Karpas-422 (cell line): ENCODE measurements around the gene SCMH1. TPM values are rescaled to one million over a fixed set of nuclear protein-coding genes. Genes with fewer than 3 reads are reported as not detected.

Experiments
- DNase-seq: peaks from one replicate; pipeline ENCODE4 v3.0.0-alpha.2; 2015
- H2AFZ ChIP-seq: fragments of 200-600 bp; sonication (generic); 2 replicates; pipeline ENCODE4 v1.6.1; 2014; ENCODE audit warnings: antibody characterized with exemption, low read length, mixed read lengths
- H3K27ac ChIP-seq: fragments of 200-600 bp; sonication (generic); 2 replicates; pipeline ENCODE4 v1.5.1; 2014; ENCODE audit warnings: mild to moderate bottlenecking, low read length, moderate library complexity
- H3K27me3 ChIP-seq: fragments of 200-600 bp; sonication (generic); 2 replicates; pipeline ENCODE4 v1.6.1; 2014; ENCODE audit warnings: low read length, mixed read lengths
- H3K36me3 ChIP-seq: fragments of 200-600 bp; sonication (generic); 2 replicates; pipeline ENCODE4 v1.6.1; 2014; ENCODE audit warnings: low read length, mixed read lengths; ENCODE audit not compliant: insufficient read depth
- H3K4me1 ChIP-seq: fragments of 200-600 bp; sonication (generic); 2 replicates; pipeline ENCODE4 v1.6.1; 2014; ENCODE audit warnings: mild to moderate bottlenecking, low read length, mixed read lengths
- H3K4me2 ChIP-seq: fragments of 200-600 bp; sonication (generic); 2 replicates; pipeline ENCODE4 v1.6.1; 2014; ENCODE audit warnings: low read length, low read depth, mild to moderate bottlenecking; ENCODE audit not compliant: poor library complexity, severe bottlenecking
- H3K4me3 ChIP-seq: fragments of 200-600 bp; sonication (generic); 2 replicates; pipeline ENCODE4 v1.5.1; 2014; ENCODE audit warnings: mild to moderate bottlenecking, antibody characterized with exemption, low read length, mixed read lengths
- H3K79me2 ChIP-seq: fragments of 200-600 bp; sonication (generic); 2 replicates; pipeline ENCODE4 v1.6.1; 2014; ENCODE audit warnings: mild to moderate bottlenecking, low read length, mixed read lengths
- H3K9ac ChIP-seq: fragments of 200-600 bp; sonication (generic); 2 replicates; pipeline ENCODE4 v1.6.0; 2014; ENCODE audit warnings: low read length
- H3K9me2 ChIP-seq: fragments of 200-600 bp; sonication (generic), shearing (Covaris generic); replicated peaks from 2 replicates; pipeline ENCODE4 v1.6.0; 2014; ENCODE audit warnings: mild to moderate bottlenecking, low read length, moderate library complexity; ENCODE audit not compliant: insufficient read depth
- H3K9me3 ChIP-seq: fragments of 300-700, 200-600 bp; sonication (generic); 2 replicates; pipeline ENCODE4 v1.6.1; 2014; ENCODE audit warnings: low read length, mixed read lengths
- H4K20me1 ChIP-seq: fragments of 200-600 bp; sonication (generic); 2 replicates; pipeline ENCODE4 v1.6.1; 2014; ENCODE audit warnings: mild to moderate bottlenecking, antibody characterized with exemption, low read length, low read depth; ENCODE audit not compliant: insufficient read depth
- total RNA-seq: library from RNA; depleted of rRNA; stranded (reverse); fragments of >200 nt; shearing (Covaris generic); gene quantifications from 2 replicates; pipeline ENCODE4 v1.2.3, GENCODE V29; 2014; ENCODE audit warnings: low replicate concordance

The SCMH1 gene
- total RNA-seq, 1 experiment from 2014 or later, result 83.6 TPM

DNA sequence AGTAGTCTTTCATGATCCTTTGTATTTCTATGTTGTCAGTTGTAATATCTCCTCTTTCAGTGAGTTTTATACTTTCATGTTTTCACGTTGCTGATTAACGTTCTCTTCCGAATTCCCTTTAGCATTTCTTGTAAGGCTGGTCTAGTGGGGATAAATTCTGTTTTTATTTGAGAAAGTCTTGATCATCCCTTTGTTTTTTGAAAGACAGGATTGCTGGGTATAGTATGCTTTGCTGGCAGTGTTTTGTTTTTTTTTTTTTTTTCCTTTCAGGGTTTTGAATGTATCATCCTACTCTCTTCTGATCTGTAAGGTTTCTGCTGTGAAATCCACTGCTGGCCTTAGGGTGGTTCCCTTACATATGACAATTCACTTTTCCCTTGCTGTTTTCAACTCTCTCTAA is 74.4 kb downstream of the SCMH1 start:
- DNase-seq, result no peak

DNA sequence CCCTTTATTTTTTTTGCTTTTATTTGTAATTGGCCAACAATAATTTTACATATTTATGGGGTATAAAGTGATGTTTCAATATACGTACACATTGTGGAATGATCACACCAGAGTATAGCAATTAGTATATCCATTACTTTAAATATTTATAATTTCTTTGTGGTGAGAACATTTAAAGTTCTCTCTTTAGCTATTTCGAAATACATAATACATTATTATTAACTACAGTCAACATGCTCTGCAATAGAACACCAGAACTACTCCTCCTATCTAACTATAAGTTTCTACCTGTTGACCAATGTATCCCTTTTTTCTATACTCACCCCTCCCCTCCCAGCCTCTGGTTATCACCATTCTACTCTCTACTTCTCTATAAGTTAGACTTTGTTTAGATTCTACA is 77.4 kb downstream of the SCMH1 start:
- Histone ChIP-seq H4K20me1 (no peaks in the 10 kb centered on the region), H3K79me2 (peaks cover 35% of the 10 kb centered on the region), H3K4me1 (no peaks in the 10 kb centered on the region), H3K4me3 (no peak overlapping the region), H3K4me2 (no peak overlapping the region), H3K27me3 (no peaks in the 10 kb centered on the region), H3K9me3 (peaks cover 9% of the 10 kb centered on the region), H3K9ac (no peak overlapping the region), H3K36me3 (peaks cover 18% of the 10 kb centered on the region), H3K27ac (no peak overlapping the region), H3K9me2 (no peaks in the 10 kb centered on the region), H2AFZ (no peak overlapping the region)
- DNase-seq, result no peak

More for the DNA sequence above, 74.4 kb downstream of the SCMH1 start:
- Histone ChIP-seq H3K79me2 (peaks cover 64% of the 10 kb centered on the region), H3K4me1 (peaks cover 16% of the 10 kb centered on the region), H3K9ac (no peak overlapping the region), H3K9me2 (no peaks in the 10 kb centered on the region), H2AFZ (no peak overlapping the region), H3K4me2 (no peak overlapping the region), H3K36me3 (peaks cover 33% of the 10 kb centered on the region), H4K20me1 (no peaks in the 10 kb centered on the region), H3K9me3 (peaks cover 13% of the 10 kb centered on the region), H3K4me3 (no peak overlapping the region), H3K27me3 (no peaks in the 10 kb centered on the region), H3K27ac (no peak overlapping the region)

DNA sequence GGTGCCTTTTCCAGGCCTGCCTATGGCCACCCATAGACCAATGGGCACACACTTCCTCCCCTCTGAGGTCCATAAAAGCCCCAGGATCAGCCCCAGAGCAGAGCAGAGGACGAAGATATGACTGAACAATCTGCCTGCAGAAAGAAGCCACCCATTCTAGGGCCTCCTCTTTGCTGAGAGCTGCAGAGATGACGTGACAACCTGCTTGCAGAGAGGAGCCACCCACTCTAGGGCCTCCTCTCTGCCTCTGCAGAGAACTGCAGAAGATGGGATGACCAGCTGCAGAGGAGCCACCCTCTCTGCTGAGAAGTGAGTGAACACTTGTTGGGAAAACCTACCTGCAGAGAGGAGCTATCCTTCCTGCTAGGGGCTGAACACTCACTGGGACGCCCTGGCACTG is 79.7 kb downstream of the SCMH1 start:
- Histone ChIP-seq H3K9me3 (no peaks in the 10 kb centered on the region), H4K20me1 (no peaks in the 10 kb centered on the region), H3K4me2 (no peak overlapping the region), H3K27me3 (no peaks in the 10 kb centered on the region), H3K36me3 (peaks cover 5% of the 10 kb centered on the region), H3K4me3 (no peak overlapping the region), H3K4me1 (no peaks in the 10 kb centered on the region), H2AFZ (no peak overlapping the region), H3K9ac (no peak overlapping the region), H3K9me2 (no peaks in the 10 kb centered on the region), H3K79me2 (peaks cover 24% of the 10 kb centered on the region), H3K27ac (no peak overlapping the region)
- no peak for DNase-seq

DNA sequence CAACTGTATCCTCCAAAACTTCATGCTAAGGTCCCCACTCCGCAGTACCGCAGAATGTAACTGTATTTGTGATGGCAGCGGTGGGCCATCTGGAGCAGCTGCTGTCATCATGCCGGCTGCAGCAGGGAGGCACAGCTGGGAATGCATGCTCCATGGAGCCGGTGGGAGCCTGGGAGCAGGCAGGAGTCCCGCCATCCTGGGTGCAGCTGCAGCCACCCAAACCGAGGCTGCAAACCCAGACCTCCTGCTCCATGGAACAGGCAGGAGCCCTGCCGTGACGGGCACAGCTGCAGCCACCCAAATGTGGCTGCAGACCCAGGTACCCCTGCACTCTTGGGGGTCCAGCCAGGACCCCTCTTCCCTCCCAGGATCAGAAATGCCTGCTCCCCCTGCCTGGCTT is 80.3 kb downstream of the SCMH1 start:
- Histone ChIP-seq H3K27ac (no peak overlapping the region), H3K9ac (no peak overlapping the region), H3K9me2 (no peaks in the 10 kb centered on the region), H3K36me3 (peaks cover 5% of the 10 kb centered on the region), H3K27me3 (no peaks in the 10 kb centered on the region), H3K4me1 (no peaks in the 10 kb centered on the region), H3K4me3 (no peak overlapping the region), H4K20me1 (no peaks in the 10 kb centered on the region), H3K4me2 (no peak overlapping the region), H3K9me3 (no peaks in the 10 kb centered on the region), H3K79me2 (peaks cover 23% of the 10 kb centered on the region), H2AFZ (no peak overlapping the region)
- DNase-seq, result no peak

DNA sequence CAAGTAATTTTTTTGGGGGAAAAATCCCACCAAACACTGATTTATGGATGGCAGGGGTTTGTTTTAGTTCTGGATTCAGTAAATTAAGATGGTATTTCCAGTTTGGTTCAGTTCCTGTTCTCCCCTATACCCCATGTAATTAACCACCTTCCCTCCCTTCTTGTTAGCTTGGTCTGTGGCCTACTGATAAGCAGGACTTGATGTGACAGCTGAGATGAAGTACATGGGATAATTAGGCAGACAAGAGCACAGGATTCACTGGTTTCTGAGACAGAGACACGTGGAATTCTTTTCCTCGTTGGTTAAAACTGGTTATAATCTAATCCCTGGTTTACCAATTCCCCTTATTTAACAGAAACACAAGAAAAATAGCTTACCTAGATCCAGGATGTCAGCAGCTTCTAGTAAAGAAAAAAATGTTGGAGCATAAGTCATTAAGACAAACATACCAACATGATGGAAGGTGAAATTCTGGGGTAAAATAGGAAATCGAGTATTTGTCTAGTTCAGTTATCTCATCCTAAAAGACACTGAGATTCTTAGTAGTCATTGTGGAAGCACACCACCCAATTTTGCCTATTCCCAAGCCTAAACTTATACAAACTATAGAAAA is 81.5 kb downstream of the SCMH1 start:
- Histone ChIP-seq H3K9me3 (no peaks in the 10 kb centered on the region), H3K9me2 (no peaks in the 10 kb centered on the region), H3K79me2 (peaks cover 18% of the 10 kb centered on the region), H3K36me3 (peaks cover 5% of the 10 kb centered on the region), H3K4me2 (no peak overlapping the region), H3K27ac (no peak overlapping the region), H3K4me3 (no peak overlapping the region), H3K9ac (no peak overlapping the region), H4K20me1 (no peaks in the 10 kb centered on the region), H2AFZ (no peak overlapping the region), H3K27me3 (no peaks in the 10 kb centered on the region), H3K4me1 (no peaks in the 10 kb centered on the region)
- no peak for DNase-seq

DNA sequence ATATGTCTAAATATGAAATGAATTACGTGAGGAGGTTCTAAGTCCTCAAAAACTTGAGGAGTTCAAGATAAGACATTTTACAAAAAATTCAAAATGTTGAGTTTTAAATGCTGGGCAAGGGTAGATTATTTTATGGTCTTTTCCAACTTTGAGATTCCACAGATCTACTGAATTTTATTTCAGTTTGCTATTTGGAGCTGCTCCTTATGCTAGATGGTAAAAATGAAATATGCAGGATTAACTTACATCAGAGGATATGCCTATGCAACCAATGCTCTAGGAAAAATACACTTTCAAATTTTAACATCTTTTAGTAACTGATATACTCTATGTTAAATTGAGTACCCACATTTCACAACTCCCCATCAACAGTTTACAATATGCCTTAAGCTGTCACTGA is 83.1 kb downstream of the SCMH1 start:
- Histone ChIP-seq H4K20me1 (no peaks in the 10 kb centered on the region), H3K4me2 (no peak overlapping the region), H3K9ac (no peak overlapping the region), H3K4me3 (no peak overlapping the region), H3K27ac (no peak overlapping the region), H3K9me2 (no peaks in the 10 kb centered on the region), H3K36me3 (peaks cover 5% of the 10 kb centered on the region), H3K79me2 (peaks cover 12% of the 10 kb centered on the region), H3K9me3 (no peaks in the 10 kb centered on the region), H3K4me1 (no peaks in the 10 kb centered on the region), H3K27me3 (no peaks in the 10 kb centered on the region), H2AFZ (no peak overlapping the region)
- no peak for DNase-seq

DNA sequence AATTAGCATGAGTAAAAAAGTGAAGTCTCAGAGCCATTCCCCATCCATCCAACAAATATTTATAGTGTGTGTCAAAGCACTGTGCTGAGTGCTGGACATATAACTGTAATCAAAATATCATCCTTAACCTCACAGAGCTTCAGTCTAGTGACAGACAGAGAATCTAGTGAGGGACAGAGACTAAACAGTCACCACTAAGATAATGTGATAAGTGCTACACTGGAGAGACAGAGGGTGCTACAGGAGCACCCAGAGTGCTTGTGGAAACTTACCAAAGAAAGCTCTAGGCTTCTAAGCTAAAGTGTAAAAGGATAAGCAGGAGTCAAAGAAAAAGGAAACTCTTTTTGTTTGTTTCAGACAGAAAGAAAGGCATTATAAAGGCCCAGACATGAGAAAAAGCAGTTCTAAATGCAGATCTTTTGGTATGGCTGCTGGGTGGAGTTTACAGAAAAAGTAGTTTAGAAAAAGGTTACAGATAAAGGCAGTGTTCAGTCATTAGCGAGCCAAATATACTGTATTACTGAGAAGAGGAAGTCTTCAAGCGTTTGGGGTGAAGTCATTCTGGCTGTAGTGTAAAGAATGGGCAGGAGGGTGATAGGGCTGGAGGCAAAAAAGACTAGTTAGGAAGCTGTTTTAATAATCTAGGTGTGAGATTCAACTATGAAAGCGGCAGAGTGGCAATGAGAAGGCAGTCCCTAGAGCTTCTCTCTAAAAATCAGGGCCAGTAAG is 83.8 kb downstream of the SCMH1 start:
- Histone ChIP-seq H3K4me2 (no peak overlapping the region), H3K9me2 (no peaks in the 10 kb centered on the region), H3K9ac (no peak overlapping the region), H4K20me1 (no peaks in the 10 kb centered on the region), H2AFZ (no peak overlapping the region), H3K36me3 (peaks cover 5% of the 10 kb centered on the region), H3K4me1 (no peaks in the 10 kb centered on the region), H3K4me3 (no peak overlapping the region), H3K27ac (no peak overlapping the region), H3K79me2 (peaks cover 7% of the 10 kb centered on the region), H3K9me3 (no peaks in the 10 kb centered on the region), H3K27me3 (no peaks in the 10 kb centered on the region)
- DNase-seq, result no peak

DNA sequence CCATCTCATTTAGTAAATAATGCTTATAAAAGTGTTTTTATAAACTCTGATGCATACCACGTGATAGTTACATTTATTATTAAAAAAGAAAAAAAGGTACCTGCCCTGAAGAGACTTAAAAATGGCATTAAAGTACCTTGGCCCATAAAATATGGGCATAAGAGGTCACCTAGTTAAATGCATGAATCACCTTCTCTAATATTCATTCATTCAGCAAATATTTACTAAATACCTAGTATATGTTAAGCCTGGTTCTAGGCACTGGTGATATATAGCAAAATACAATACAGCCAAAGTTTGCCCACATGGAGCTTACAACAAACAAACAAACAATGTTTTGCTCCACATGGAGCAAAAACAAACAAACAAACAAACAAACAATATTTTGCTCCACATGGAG is 87.0 kb downstream of the SCMH1 start:
- Histone ChIP-seq H3K27ac (no peak overlapping the region), H3K9me2 (no peaks in the 10 kb centered on the region), H3K4me2 (no peak overlapping the region), H3K4me1 (no peaks in the 10 kb centered on the region), H3K27me3 (no peaks in the 10 kb centered on the region), H3K9me3 (no peaks in the 10 kb centered on the region), H3K9ac (no peak overlapping the region), H3K79me2 (peaks cover 5% of the 10 kb centered on the region), H3K36me3 (peaks cover 3% of the 10 kb centered on the region; the same call in 1 of the 2 replicates), H2AFZ (no peak overlapping the region), H3K4me3 (no peak overlapping the region), H4K20me1 (no peaks in the 10 kb centered on the region)
- no peak for DNase-seq
